Epithelial cell of proximal tubule (primary cell): ENCODE measurements around the gene STK17A. TPM values are rescaled to one million over a fixed set of nuclear protein-coding genes. Genes with fewer than 3 reads are reported as not detected.

Experiments
- DNase-seq: peaks from one replicate; pipeline ENCODE4 v3.0.0-alpha.2; 2011; ENCODE audit warnings: low read depth
- H3K4me3 ChIP-seq: 2 replicates; pipeline ENCODE4 v1.5.1; 2011; ENCODE audit warnings: low read depth, mild to moderate bottlenecking, low read length
- total RNA-seq: library from RNA; depleted of rRNA; stranded (reverse); fragments of >200 nt; gene quantifications from 2 replicates; pipeline ENCODE4 v1.2.3, GENCODE V29; 2015
- TF ChIP-seq, protein P1 (sequence below): conservative IDR thresholded peaks from 2 replicates; pipeline ENCODE4 v1.5.1; 2012; ENCODE audit warnings: low read depth, mild to moderate bottlenecking, low read length

STK17A gene
- total RNA-seq, 1 donor from 2014 or later = 30.7 TPM

GRCh38 chr7:43639858-43640491 lies 57.1 kb downstream of the STK17A start:
- H3K4me3 ChIP-seq = no peak overlapping the region
- TF ChIP-seq, protein P1, sequence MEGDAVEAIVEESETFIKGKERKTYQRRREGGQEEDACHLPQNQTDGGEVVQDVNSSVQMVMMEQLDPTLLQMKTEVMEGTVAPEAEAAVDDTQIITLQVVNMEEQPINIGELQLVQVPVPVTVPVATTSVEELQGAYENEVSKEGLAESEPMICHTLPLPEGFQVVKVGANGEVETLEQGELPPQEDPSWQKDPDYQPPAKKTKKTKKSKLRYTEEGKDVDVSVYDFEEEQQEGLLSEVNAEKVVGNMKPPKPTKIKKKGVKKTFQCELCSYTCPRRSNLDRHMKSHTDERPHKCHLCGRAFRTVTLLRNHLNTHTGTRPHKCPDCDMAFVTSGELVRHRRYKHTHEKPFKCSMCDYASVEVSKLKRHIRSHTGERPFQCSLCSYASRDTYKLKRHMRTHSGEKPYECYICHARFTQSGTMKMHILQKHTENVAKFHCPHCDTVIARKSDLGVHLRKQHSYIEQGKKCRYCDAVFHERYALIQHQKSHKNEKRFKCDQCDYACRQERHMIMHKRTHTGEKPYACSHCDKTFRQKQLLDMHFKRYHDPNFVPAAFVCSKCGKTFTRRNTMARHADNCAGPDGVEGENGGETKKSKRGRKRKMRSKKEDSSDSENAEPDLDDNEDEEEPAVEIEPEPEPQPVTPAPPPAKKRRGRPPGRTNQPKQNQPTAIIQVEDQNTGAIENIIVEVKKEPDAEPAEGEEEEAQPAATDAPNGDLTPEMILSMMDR = no peak
- peak; percentile 84 for DNase-seq

DNA sequence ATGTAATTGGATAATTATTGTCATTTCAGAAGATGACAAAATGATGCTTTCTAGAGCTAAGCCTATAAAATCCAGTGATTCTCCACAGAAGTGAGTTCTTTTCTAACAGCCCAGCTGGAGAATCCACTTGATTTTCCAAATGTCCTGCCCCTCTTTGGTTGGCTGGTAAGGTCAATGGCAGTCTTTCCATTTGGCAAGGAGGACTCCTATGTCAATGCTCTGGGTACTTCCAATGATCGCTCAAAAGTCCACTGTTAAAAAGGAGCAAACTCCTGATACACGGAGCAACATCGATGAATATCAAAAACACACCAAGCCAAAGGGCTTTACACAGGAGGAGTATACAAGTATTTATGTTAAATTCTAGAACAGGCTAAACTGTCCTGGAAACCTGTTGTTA lies 57.8 kb downstream of the STK17A start:
- no peak overlapping the region for H3K4me3 ChIP-seq
- TF ChIP-seq, protein P1 = no peak
- no peak for DNase-seq

DNA sequence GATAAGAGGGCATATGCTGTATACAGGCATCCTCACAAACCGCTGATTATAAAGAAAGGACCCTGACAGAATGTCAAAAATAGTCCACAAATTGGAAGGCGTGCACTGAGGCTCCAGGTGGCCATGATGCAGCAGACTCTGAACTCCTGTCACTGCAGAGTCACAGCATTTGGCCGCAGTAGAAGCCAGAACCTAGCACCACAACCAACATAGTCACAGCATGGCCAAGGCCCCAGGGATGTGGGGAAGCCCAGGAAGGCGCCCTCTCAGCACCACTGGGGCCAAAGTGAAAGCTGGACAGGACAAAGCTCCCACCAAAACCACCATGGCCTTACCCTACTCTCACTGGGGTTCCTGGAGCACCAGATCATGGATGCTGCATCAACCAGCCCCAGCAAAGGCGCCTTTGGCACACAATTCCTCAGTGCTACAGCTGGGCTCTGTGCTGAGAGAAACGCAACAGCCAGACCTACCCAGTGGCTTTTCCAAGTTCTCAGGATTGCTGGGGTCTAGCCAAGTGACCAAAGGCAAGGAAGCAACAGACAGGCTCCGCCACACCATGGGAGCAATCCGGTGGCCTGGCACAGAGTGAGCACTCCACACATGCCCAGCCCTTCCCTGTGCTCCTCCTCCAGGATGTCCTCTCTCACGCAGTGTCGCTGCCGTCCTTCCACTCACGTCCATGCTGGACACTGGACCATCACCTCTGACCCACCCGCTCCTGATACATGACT lies 60.2 kb downstream of the STK17A start:
- H3K4me3 ChIP-seq = no peak overlapping the region
- TF ChIP-seq, protein P1 = no peak

GRCh38 chr7:43643846-43644245 lies 60.9 kb downstream of the STK17A start:
- no peak overlapping the region for H3K4me3 ChIP-seq
- TF ChIP-seq, protein P1 = no peak
- no peak for DNase-seq

More for the DNA sequence above, 60.2 kb downstream of the STK17A start:
- DNase-seq = no peak

DNA sequence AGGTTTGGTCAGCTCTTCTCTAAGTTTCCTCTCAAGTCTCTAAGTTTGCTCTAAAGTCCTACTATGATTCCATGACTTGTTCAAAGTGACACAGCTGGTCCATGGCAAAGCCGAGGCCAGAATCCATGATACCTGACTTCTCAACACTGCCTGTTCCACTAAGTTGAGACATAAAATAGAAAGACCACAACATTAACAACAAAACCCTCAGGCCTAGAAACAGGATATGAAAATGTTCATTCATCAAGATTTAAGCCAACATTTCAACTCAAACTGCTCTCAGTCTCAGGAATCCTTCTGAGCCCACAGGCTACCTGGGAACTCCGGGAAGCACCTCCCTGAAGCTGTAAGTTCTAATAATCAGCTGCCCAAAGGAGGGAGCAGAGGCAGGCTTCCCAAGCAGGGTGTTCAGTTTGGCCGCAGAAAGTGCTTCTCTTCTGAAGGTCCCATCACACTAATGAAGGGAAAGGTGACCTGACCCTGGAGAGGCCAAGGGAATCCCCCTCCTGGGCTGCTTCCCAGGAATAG lies 62.9 kb downstream of the STK17A start:
- H3K4me3 ChIP-seq = no peak overlapping the region
- no peak for DNase-seq
- TF ChIP-seq, protein P1 = no peak

- TF ChIP-seq, protein P1 = no peak
- DNase-seq = no peak
- no peak overlapping the region for H3K4me3 ChIP-seq
Measured at GRCh38 chr7:43646603-43647338, 63.9 kb downstream of the STK17A start.
